ENCODE data around the gene MYT1. TPM values are rescaled to one million over a fixed set of nuclear protein-coding genes. Genes with fewer than 3 reads are reported as not detected.

The MYT1 gene
- total and polyA plus RNA-seq, 7 donors: under 0.01 TPM; not detected in 6

GRCh38 chr20:64160118-64160517, 4.1 kb upstream of the MYT1 start:
- no peak for TF ChIP-seq CTCF (IDR thresholded peaks at IDR 0.05)
- no peak overlapping the region for H3K27ac ChIP-seq
- 19 to 27% (median 24%) methylated on average over 5 of the region's 5 CpGs for WGBS, 3 donors
- H3K27me3 ChIP-seq (ENCODE audit: insufficient read depth in 3 of 3, low read length in 2 of 3): peaks cover 0 to 74% (median 25%) of the 10 kb centered on the region in 3 donors
- ATAC-seq (no peak), DNase-seq (no peak)
- H3K4me1 ChIP-seq: no peaks in the 10 kb centered on the region
- intact Hi-C loops (cut with DNase I): no loop called here
- no peaks in the 10 kb centered on the region for H3K36me3 ChIP-seq (ENCODE audit: insufficient read depth in 1 of 2, low read depth in 1 of 2)
- no peaks in the 10 kb centered on the region for H3K9me3 ChIP-seq
- H3K4me3 ChIP-seq: no peak overlapping the region

GRCh38 chr20:64160526-64161355, 3.5 kb upstream of the MYT1 start:
- no peak for TF ChIP-seq CTCF (IDR thresholded peaks at IDR 0.05)
- intact Hi-C loops (cut with DNase I): no loop called here

GRCh38 chr20:64161356-64162238, 2.7 kb upstream of the MYT1 start:
- Histone ChIP-seq H3K36me3 (ENCODE audit: insufficient read depth in 1 of 2, low read depth in 1 of 2) (no peaks in the 10 kb centered on the region), H3K9me3 (no peaks in the 10 kb centered on the region), H3K27me3 (ENCODE audit: insufficient read depth in 3 of 3, low read length in 2 of 3) (peaks cover 0 to 82% (median 27%) of the 10 kb centered on the region in 3 donors), H3K4me1 (no peaks in the 10 kb centered on the region), H3K27ac (no peak overlapping the region), H3K4me3 (no peak overlapping the region)
- ATAC-seq: peak in 1 of 4 donors; percentile 49
- 14 to 16% (median 14%) methylated on average over 33 of the region's 33 CpGs for WGBS, 3 donors
- intact Hi-C loops (cut with DNase I): no loop called here
- peak in 1 of 2 donors; percentile 38 for DNase-seq
- TF ChIP-seq CTCF (IDR thresholded peaks at IDR 0.05): no peak

More at GRCh38 chr20:64160526-64161355, 3.5 kb upstream of the MYT1 start:
- Histone ChIP-seq H3K27me3 (ENCODE audit: insufficient read depth in 3 of 3, low read length in 2 of 3) (peaks cover 0 to 80% (median 24%) of the 10 kb centered on the region in 3 donors), H3K4me1 (no peaks in the 10 kb centered on the region), H3K9me3 (no peaks in the 10 kb centered on the region), H3K4me3 (no peak overlapping the region), H3K36me3 (ENCODE audit: insufficient read depth in 1 of 2, low read depth in 1 of 2) (no peaks in the 10 kb centered on the region), H3K27ac (no peak overlapping the region)
- 38 to 48% (median 40%) methylated on average over 32 of the region's 32 CpGs for WGBS, 3 donors
- ATAC-seq (no peak), DNase-seq (no peak)

GRCh38 chr20:64162239-64162910, 1.9 kb upstream of the MYT1 start:
- no peaks in the 10 kb centered on the region for H3K9me3 ChIP-seq

More at GRCh38 chr20:64162239-64162910, 1.9 kb upstream of the MYT1 start:
- no peak overlapping the region for H3K4me3 ChIP-seq
- no peak overlapping the region for H3K27ac ChIP-seq
- peaks cover 0 to 87% (median 27%) of the 10 kb centered on the region in 3 donors for H3K27me3 ChIP-seq (ENCODE audit: insufficient read depth in 3 of 3, low read length in 2 of 3)
- intact Hi-C loops (cut with DNase I): no loop called here
- no peak for TF ChIP-seq CTCF (IDR thresholded peaks at IDR 0.05)
- no peaks in the 10 kb centered on the region for H3K36me3 ChIP-seq (ENCODE audit: insufficient read depth in 1 of 2, low read depth in 1 of 2)
- no peaks in the 10 kb centered on the region for H3K4me1 ChIP-seq
- DNase-seq (no peak), ATAC-seq (no peak)
- WGBS, 3 donors: 46 to 50% (median 48%) methylated on average over 23 of the region's 23 CpGs
